ENCODE measurements around the gene GRIK3.

DNA sequence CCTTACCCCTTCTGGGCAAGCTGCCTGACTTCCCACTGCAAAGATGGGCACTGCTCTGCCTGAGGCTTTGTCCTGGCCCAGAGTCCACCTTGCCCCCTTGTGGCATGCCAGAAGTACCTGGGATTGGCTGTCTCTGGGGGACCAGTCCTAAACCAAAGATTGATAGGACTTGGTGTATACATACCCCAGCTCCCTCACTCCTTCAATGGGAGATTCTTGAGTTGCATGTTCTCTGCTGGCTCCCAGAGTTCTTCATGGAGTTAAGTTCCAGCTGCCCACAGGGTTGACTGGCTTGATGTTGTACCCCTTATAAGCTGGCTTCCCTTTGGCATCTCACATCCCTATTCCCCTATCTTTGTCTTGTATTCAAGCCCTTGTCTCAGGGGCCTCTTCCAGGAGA, 244.8 kb downstream of the GRIK3 start:
- no peak for TF ChIP-seq HNF4G (IDR thresholded peaks at IDR 0.05)
- TF ChIP-seq, protein P1, sequence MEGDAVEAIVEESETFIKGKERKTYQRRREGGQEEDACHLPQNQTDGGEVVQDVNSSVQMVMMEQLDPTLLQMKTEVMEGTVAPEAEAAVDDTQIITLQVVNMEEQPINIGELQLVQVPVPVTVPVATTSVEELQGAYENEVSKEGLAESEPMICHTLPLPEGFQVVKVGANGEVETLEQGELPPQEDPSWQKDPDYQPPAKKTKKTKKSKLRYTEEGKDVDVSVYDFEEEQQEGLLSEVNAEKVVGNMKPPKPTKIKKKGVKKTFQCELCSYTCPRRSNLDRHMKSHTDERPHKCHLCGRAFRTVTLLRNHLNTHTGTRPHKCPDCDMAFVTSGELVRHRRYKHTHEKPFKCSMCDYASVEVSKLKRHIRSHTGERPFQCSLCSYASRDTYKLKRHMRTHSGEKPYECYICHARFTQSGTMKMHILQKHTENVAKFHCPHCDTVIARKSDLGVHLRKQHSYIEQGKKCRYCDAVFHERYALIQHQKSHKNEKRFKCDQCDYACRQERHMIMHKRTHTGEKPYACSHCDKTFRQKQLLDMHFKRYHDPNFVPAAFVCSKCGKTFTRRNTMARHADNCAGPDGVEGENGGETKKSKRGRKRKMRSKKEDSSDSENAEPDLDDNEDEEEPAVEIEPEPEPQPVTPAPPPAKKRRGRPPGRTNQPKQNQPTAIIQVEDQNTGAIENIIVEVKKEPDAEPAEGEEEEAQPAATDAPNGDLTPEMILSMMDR (IDR thresholded peaks at IDR 0.05; ENCODE audit: low read depth, low read length, missing input control), result no peak
- no peak for TF ChIP-seq RXRA (IDR thresholded peaks at IDR 0.05)
- TF ChIP-seq TAF1 (conservative IDR thresholded peaks at IDR 0.05), result no peak
- TF ChIP-seq SP1 (IDR thresholded peaks at IDR 0.05), result no peak
- TF ChIP-seq JUND (IDR thresholded peaks at IDR 0.05), result no peak
- no peak for TF ChIP-seq REST (IDR thresholded peaks at IDR 0.05)
- TF ChIP-seq ATF3 (IDR thresholded peaks at IDR 0.05), result no peak
- no peak for TF ChIP-seq RAD21 (IDR thresholded peaks at IDR 0.05)
- TF ChIP-seq, protein P2, sequence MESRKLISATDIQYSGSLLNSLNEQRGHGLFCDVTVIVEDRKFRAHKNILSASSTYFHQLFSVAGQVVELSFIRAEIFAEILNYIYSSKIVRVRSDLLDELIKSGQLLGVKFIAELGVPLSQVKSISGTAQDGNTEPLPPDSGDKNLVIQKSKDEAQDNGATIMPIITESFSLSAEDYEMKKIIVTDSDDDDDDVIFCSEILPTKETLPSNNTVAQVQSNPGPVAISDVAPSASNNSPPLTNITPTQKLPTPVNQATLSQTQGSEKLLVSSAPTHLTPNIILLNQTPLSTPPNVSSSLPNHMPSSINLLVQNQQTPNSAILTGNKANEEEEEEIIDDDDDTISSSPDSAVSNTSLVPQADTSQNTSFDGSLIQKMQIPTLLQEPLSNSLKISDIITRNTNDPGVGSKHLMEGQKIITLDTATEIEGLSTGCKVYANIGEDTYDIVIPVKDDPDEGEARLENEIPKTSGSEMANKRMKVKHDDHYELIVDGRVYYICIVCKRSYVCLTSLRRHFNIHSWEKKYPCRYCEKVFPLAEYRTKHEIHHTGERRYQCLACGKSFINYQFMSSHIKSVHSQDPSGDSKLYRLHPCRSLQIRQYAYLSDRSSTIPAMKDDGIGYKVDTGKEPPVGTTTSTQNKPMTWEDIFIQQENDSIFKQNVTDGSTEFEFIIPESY (IDR thresholded peaks at IDR 0.05), result no peak

Measured in liver (tissue), 3 donors.